ENCODE measurements around the gene SNRPF.
A peak's percentile ranks its signal among the peaks of the same experiment; 100 is the strongest.

Gene SNRPF

GRCh38 chr12:95877622-95878021 lies 18.9 kb downstream of the SNRPF start:
- no peak for DNase-seq (ENCODE audit: extremely low read depth, low read depth)
- no peak overlapping the region for H3K4me3 ChIP-seq (replicated peaks; ENCODE audit: low read depth, low read length)
- TF ChIP-seq, protein P1, sequence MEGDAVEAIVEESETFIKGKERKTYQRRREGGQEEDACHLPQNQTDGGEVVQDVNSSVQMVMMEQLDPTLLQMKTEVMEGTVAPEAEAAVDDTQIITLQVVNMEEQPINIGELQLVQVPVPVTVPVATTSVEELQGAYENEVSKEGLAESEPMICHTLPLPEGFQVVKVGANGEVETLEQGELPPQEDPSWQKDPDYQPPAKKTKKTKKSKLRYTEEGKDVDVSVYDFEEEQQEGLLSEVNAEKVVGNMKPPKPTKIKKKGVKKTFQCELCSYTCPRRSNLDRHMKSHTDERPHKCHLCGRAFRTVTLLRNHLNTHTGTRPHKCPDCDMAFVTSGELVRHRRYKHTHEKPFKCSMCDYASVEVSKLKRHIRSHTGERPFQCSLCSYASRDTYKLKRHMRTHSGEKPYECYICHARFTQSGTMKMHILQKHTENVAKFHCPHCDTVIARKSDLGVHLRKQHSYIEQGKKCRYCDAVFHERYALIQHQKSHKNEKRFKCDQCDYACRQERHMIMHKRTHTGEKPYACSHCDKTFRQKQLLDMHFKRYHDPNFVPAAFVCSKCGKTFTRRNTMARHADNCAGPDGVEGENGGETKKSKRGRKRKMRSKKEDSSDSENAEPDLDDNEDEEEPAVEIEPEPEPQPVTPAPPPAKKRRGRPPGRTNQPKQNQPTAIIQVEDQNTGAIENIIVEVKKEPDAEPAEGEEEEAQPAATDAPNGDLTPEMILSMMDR (IDR thresholded peaks at IDR 0.05; ENCODE audit: low read depth, low read length, missing control alignments) = no peak

- DNase-seq (ENCODE audit: extremely low read depth, low read depth) = no peak
- no peak overlapping the region for H3K4me3 ChIP-seq (replicated peaks; ENCODE audit: low read depth, low read length)
- TF ChIP-seq, protein P1 (IDR thresholded peaks at IDR 0.05; ENCODE audit: low read depth, low read length, missing control alignments) = no peak
Observed at GRCh38 chr12:95880895-95881294, 22.1 kb downstream of the SNRPF start.

DNA sequence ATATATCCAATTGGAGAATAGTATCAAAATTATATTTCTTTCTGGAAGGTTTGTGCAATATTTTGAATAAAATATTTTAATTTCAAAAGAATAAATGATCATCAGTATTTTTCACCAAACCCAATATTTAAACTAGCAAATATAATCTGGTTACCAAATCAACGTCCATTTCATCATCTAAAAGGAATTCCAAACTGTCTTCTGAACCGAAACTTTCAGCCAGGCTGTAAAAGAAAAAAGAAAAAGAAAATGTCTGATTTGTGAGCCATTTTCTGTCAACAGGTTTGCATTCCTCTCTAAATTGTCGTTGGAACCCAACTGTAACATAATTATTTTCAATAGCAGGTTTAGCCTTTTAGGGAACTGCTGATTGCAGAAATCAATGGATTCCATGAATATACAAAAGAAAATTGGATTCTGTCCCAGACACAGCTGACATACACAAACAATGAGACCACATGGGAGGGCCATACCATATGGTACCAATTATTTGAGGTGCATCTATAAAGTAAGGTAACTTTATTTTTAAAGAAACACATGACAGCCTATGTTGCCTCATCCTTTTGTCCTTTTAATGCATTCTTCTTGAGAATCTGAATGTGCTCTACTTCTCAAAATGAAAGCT lies 22.7 kb downstream of the SNRPF start:
- H3K4me3 ChIP-seq (replicated peaks; ENCODE audit: low read depth, low read length) = no peak overlapping the region
- peak; percentile 26 for DNase-seq (ENCODE audit: extremely low read depth, low read depth)
- TF ChIP-seq, protein P1 (IDR thresholded peaks at IDR 0.05; ENCODE audit: low read depth, low read length, missing control alignments) = no peak

GRCh38 chr12:95882080-95882479 lies 23.3 kb downstream of the SNRPF start:
- TF ChIP-seq, protein P1 (IDR thresholded peaks at IDR 0.05; ENCODE audit: low read depth, low read length, missing control alignments) = no peak
- DNase-seq (ENCODE audit: extremely low read depth, low read depth) = no peak
- no peak overlapping the region for H3K4me3 ChIP-seq (replicated peaks; ENCODE audit: low read depth, low read length)

GRCh38 chr12:95882873-95883272 lies 24.1 kb downstream of the SNRPF start:
- no peak overlapping the region for H3K4me3 ChIP-seq (replicated peaks; ENCODE audit: low read depth, low read length)
- TF ChIP-seq, protein P1 (IDR thresholded peaks at IDR 0.05; ENCODE audit: low read depth, low read length, missing control alignments) = no peak
- no peak for DNase-seq (ENCODE audit: extremely low read depth, low read depth)

GRCh38 chr12:95884998-95885397 lies 26.2 kb downstream of the SNRPF start:
- DNase-seq (ENCODE audit: extremely low read depth, low read depth) = no peak
- TF ChIP-seq, protein P1 (IDR thresholded peaks at IDR 0.05; ENCODE audit: low read depth, low read length, missing control alignments) = no peak
- H3K4me3 ChIP-seq (replicated peaks; ENCODE audit: low read depth, low read length) = no peak overlapping the region

DNA sequence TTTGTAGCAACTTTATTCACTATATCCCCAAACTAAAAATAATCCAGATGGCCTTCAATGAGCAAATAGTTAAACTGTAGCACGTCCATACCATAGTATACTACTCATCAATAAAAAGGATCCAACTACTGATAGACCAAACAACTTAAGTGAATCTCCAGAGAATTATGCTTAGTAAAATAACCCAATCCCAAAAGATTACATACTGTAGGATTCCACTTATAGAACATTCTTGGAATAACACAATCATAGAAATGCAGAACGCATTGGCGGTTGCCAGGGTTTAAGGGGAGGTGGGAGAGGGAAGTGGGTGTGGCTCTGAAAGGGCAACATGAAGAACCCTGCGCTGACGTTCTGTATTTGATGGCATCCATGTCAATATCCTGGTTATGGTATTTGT lies 28.6 kb downstream of the SNRPF start:
- DNase-seq (ENCODE audit: extremely low read depth, low read depth) = no peak
- TF ChIP-seq, protein P1 (IDR thresholded peaks at IDR 0.05; ENCODE audit: low read depth, low read length, missing control alignments) = no peak
- no peak overlapping the region for H3K4me3 ChIP-seq (replicated peaks; ENCODE audit: low read depth, low read length)

Measured in HFF-Myc (cell line).